PC-9 (cell line): ENCODE measurements around the gene GPR35. TPM values are rescaled to one million over a fixed set of nuclear protein-coding genes. Genes with fewer than 3 reads are reported as not detected.

Experiments
- BruUV-seq: library from RNA; stranded (reverse); fragments of 400-500 nt; replicated peaks from 2 replicates; lab custom pipeline; 2021; lab: Mats Ljungman, UMichigan
- CTCF ChIA-PET: fragments of 300-600 bp; sonication (Branson Sonifier 250); formaldehyde crosslinking; loops from one replicate; lab custom pipeline; 2022; ENCODE audit warnings: antibody characterized with exemption; lab: Charles Lee
- POLR2A ChIA-PET: fragments of 300-600 bp; sonication (Branson Sonifier 250); formaldehyde crosslinking; loops from one replicate; lab custom pipeline; 2022; ENCODE audit warnings: antibody characterized with exemption; ENCODE audit not compliant: unreplicated experiment; lab: Charles Lee
- DNase-seq, 2 experiments: peaks; one replicate each; pipeline versions ENCODE4 v3.0.0 to v3.0.0-alpha.2; 2015 to 2022; ENCODE audit warnings: mixed read lengths in 1 of 2
- H2AFZ ChIP-seq: fragments of 200-600 bp; sonication (generic); 2 replicates; pipeline ENCODE4 v1.8.1; 2017; ENCODE audit warnings: antibody characterized with exemption
- H3F3A ChIP-seq: fragments of 200-600 bp; sonication (generic); 2 replicates; pipeline ENCODE4 v1.8.1; 2017; ENCODE audit warnings: antibody characterized with exemption, mild to moderate bottlenecking, low read depth; ENCODE audit not compliant: insufficient read depth
- H3K27ac ChIP-seq: fragments of 200-600 bp; sonication (generic); 2 replicates; pipeline ENCODE4 v1.6.1; 2016; ENCODE audit warnings: mixed run types
- H3K27me3 ChIP-seq: fragments of 200-600 bp; sonication (generic); 2 replicates; pipeline ENCODE4 v1.6.1; 2016; ENCODE audit warnings: low read depth, mixed run types; ENCODE audit not compliant: insufficient read depth
- H3K36me3 ChIP-seq: fragments of 200-600 bp; sonication (generic); 2 replicates; pipeline ENCODE4 v1.6.1; 2016; ENCODE audit warnings: low read depth, mixed run types
- H3K4me1 ChIP-seq: fragments of 200-600 bp; sonication (generic); replicated peaks from 2 replicates; pipeline ENCODE4 v1.6.1; 2016; ENCODE audit warnings: mixed run types; ENCODE audit not compliant: insufficient read depth
- H3K4me2 ChIP-seq: fragments of 200-600 bp; sonication (generic); 2 replicates; pipeline ENCODE4 v1.6.1; 2017; ENCODE audit warnings: mixed run types
- H3K4me3 ChIP-seq: fragments of 200-600 bp; sonication (generic); 2 replicates; pipeline ENCODE4 v1.6.1; 2016; ENCODE audit warnings: mixed run types
- H3K79me2 ChIP-seq: fragments of 200-600 bp; sonication (generic); 2 replicates; pipeline ENCODE4 v1.6.1; 2017; ENCODE audit warnings: low read depth, mixed run types
- H3K9me2 ChIP-seq: fragments of 200-600 bp; sonication (generic); 2 replicates; pipeline ENCODE4 v1.8.1; 2017; ENCODE audit warnings: mild to moderate bottlenecking; ENCODE audit not compliant: insufficient read depth
- H3K9me3 ChIP-seq: fragments of 200-600 bp; sonication (generic); 2 replicates; pipeline ENCODE4 v1.8.1; 2016; ENCODE audit warnings: low read depth; ENCODE audit not compliant: insufficient read depth
- H4K20me1 ChIP-seq: fragments of 200-600 bp; sonication (generic); 2 replicates; pipeline ENCODE4 v1.8.1; 2017; ENCODE audit not compliant: insufficient read depth
- CTCF ChIP-seq: fragments of 200-600 bp; sonication (generic); conservative IDR thresholded peaks from 2 replicates; pipeline ENCODE4 v1.6.1; 2017; ENCODE audit warnings: mixed run types, antibody characterized with exemption, mild to moderate bottlenecking, moderate library complexity
- EZH2 ChIP-seq: fragments of 200-600 bp; sonication (generic); IDR thresholded peaks from 2 replicates; pipeline ENCODE4 v1.8.0; 2017; ENCODE audit warnings: antibody characterized with exemption, low read depth
- intact Hi-C: fragments of 100-400 bp; cut with micrococcal nuclease; formaldehyde crosslinking; loops from one replicate; pipeline ENCODE4 v1.10.0; 2022; ENCODE audit not compliant: unreplicated experiment
- total RNA-seq: library from RNA; stranded (reverse); gene quantifications from 2 replicates; pipeline ENCODE4 v1.2.3, GENCODE V29; 2021

GPR35 gene
- total RNA-seq, 1 experiment from 2014 or later, result 1.1 TPM

DNA sequence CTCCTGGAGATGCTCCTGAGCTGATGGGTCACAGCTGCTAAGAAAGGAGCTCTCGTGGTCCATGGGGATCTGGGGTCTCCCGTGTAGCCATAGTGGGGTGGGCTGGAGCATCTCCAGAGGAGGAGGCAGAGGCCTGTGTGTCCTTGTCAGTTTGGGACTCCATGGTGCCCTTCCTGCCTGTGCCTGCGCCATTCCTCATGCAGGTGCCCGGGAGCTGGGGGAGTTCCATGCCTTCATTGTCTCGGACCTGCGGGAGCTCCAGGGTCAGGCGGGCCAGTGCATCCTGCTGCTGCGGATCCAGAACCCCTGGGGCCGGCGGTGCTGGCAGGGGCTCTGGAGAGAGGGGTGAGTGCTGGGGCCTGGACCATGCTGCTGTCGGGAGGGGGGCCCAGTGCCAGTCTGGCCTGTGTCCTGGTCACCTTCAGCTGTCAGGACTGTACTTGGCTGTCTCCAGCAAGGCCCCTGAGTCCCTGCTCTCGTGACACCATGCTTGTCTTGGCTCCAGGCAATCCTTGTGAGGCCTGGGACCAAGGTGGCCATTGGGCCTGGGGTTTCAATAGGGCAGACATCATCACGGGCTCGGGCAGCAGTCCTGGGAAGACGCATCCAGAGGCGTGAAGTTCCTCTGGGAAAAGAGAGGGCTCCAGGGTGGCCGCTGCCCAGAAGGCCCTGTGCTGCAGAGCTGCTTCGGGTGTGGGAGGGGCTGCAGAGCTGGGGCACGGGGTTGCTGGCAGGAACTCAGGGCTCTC is 31.4 kb upstream of the GPR35 start:
- POLR2A ChIA-PET, result interaction anchor here (0.6 kb wide), 1 partner anchor 223 kb away, joined by 3 read pairs; no protein-coding TSS in a partner anchor
- no peaks in the 10 kb centered on the region for H3K27me3 ChIP-seq
- TF ChIP-seq EZH2 (no peak), CTCF (no peak)
- CTCF ChIA-PET, result no interaction called here
- no peak overlapping the region for H3K4me3 ChIP-seq
- H3K79me2 ChIP-seq, result peaks cover 12% of the 10 kb centered on the region
- no peak overlapping the region for H3K4me2 ChIP-seq
- H3K27ac ChIP-seq, result no peak overlapping the region
- H3K9me2 ChIP-seq, result no peaks in the 10 kb centered on the region
- H3K36me3 ChIP-seq, result 0 out of 2 replicates have a peak, but pooled peaks cover 4% of the 10 kb centered on the region
- no peaks in the 10 kb centered on the region for H3F3A ChIP-seq
- H4K20me1 ChIP-seq, result peaks cover 21% of the 10 kb centered on the region
- no peaks in the 10 kb centered on the region for H3K9me3 ChIP-seq
- H2AFZ ChIP-seq, result no peak overlapping the region
- no peak for DNase-seq
- no TSS peak for BruUV-seq
- intact Hi-C loops, result no loop called here
- H3K4me1 ChIP-seq, result no peaks in the 10 kb centered on the region

DNA sequence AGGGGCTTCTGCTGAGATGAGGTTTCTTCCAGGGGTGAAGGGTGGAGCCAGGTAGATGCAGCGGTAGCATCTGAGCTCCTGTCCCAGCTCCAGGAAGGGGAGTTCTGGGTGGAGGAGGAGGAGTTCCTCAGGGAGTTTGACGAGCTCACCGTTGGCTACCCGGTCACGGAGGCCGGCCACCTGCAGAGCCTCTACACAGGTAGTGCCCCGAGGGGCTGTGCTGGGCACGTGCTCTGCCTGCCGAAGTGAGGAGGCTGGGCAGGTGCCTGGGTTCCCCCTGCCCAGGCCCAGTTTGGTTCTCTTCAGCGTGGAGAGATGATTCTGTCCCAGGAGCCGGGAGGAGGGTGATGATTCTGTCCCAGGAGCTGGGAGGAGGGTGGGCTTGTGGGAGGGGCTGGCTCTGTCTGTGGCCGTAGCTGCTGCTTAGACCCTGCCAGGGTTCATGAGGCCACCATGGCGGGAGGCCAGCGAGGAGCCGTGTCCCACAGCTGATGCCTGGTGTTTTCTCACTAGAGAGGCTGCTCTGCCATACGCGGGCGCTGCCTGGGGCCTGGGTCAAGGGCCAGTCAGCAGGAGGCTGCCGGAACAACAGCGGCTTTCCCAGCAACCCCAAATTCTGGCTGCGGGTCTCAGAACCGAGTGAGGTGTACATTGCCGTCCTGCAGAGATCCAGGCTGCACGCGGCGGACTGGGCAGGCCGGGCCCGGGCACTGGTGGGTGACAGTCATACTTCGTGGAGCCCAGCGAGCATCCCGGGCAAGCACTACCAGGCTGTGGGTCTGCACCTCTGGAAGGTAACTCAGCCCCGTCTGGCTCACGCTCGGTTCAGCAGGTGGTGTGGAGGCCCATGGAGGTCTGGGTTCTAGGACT is 30.5 kb upstream of the GPR35 start:
- no peak for DNase-seq
- ChIA-PET CTCF (no interaction called here), POLR2A (no interaction called here)
- no peak overlapping the region for H2AFZ ChIP-seq
- no peaks in the 10 kb centered on the region for H3F3A ChIP-seq
- no peak overlapping the region for H3K4me3 ChIP-seq
- peaks cover 17% of the 10 kb centered on the region for H4K20me1 ChIP-seq
- H3K27me3 ChIP-seq, result no peaks in the 10 kb centered on the region
- H3K4me2 ChIP-seq, result no peak overlapping the region
- peaks cover 4% of the 10 kb centered on the region for H3K79me2 ChIP-seq
- intact Hi-C loops, result no loop called here
- TF ChIP-seq CTCF, result no peak
- TF ChIP-seq EZH2, result no peak
- H3K27ac ChIP-seq, result no peak overlapping the region
- H3K9me2 ChIP-seq, result no peaks in the 10 kb centered on the region
- 0 out of 2 replicates have a peak, but pooled peaks cover 4% of the 10 kb centered on the region for H3K36me3 ChIP-seq
- no TSS peak for BruUV-seq
- H3K4me1 ChIP-seq, result no peaks in the 10 kb centered on the region
- H3K9me3 ChIP-seq, result no peaks in the 10 kb centered on the region

- TF ChIP-seq EZH2 (no peak), CTCF (no peak; the same call in 1 of the 2 replicates)
- H3K4me3 ChIP-seq, result no peak overlapping the region
- H3K4me1 ChIP-seq, result no peaks in the 10 kb centered on the region
- H3K4me2 ChIP-seq, result no peak overlapping the region
- H3K36me3 ChIP-seq, result 0 out of 2 replicates have a peak, but pooled peaks cover 4% of the 10 kb centered on the region
- no TSS peak for BruUV-seq
- no peak overlapping the region for H3K27ac ChIP-seq
- no peak overlapping the region for H2AFZ ChIP-seq
- H3K9me2 ChIP-seq, result no peaks in the 10 kb centered on the region
- peaks cover 17% of the 10 kb centered on the region for H4K20me1 ChIP-seq
- ChIA-PET POLR2A (no interaction called here), CTCF (no interaction called here)
- intact Hi-C loops, result no loop called here
- H3F3A ChIP-seq, result no peaks in the 10 kb centered on the region
- no peak for DNase-seq
- no peaks in the 10 kb centered on the region; the same call in none of the 2 replicates for H3K79me2 ChIP-seq
- H3K27me3 ChIP-seq, result no peaks in the 10 kb centered on the region
- no peaks in the 10 kb centered on the region for H3K9me3 ChIP-seq
Measured at GRCh38 chr2:240595381-240596079, 29.8 kb upstream of the GPR35 start.
